ENCODE measurements around the gene KCNA3.
"Not testable (repeated sequence)": the region's sequence is repeated elsewhere in the genome, so short reads cannot be mapped to it uniquely, and the experiment has no call there.

KCNA3 gene

DNA sequence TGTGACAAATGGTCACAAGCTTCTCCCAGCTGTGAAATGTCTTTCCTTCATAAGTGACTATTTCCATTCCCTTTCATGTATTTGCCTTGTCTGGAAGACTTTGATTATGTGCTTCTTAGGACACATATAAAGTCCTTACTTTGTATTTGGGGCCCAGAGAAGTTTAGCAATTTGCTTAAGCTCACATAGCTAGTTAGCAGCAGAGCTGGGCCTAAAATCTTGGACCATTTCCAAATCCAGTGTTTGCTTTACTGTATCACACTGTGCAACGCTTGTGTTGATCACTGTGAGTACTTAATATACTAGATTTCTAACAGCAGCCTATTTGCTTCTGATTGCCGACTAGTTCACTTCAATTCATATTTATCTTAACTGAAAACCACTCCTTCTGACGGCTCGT is 2.2 kb upstream of the KCNA3 start:
- ATAC-seq = no peak

GRCh38 chr1:110675060-110675791 is 486 bp upstream of the KCNA3 start:
- no peak for ATAC-seq

- no peak for ATAC-seq
Measured at GRCh38 chr1:110673805-110674336, 869 bp downstream of the KCNA3 start.

- no peak for ATAC-seq
Measured at GRCh38 chr1:110673197-110673701, 1.5 kb downstream of the KCNA3 start.

DNA sequence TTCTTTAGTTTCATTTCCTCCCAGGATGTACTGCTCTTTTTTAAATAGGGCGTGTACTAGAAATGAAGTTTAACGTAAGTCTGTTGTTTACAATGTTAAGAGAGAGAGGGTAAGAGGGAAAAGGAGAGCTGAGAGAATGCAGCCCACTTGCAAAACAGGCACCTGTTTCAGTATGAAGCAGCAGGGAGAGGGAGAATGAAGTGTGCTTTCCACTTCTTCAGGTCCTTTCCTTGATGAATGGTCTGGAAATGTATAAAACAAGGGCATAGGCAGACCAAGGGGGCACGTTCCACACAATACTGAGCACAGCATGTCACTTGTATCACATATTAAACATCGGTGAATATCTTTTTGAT is 2.0 kb downstream of the KCNA3 start:
- peak; percentile 29 to 40 for ATAC-seq

DNA sequence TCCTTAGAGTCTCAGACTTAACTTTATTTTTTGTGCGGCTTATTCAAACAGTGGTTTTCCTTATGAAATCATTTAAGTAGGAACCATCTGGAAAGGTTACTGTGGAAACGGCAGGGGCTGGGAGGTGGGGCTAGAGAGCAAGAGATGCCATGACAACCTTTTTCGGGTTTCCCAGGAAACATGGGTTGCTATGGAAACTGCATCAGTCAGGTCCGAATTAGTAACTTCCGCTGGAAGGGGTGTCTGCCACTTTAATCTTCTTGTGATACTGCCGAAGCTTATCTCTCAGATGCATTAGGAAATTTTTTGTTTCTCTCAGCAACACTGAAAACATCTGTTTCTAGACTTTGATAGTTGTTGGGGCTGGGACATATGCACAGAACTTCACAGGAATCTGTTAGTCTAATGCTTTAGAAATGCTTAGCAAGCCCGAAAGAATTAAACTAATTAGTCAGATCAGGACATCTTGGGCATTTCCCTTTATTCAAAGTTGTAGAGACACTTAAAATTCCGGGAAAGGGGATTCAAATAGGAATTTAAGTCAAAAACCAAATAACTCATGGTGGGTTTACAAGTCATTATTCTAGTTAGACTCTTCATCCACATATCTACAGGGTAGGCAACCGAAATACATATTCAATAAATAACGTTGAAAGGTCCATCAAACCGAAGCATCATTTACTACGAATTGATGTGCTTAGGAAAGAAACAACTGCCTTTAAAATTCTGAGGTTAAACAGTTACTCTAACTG is 2.6 kb downstream of the KCNA3 start:
- peak; percentile 41 to 45 for ATAC-seq

DNA sequence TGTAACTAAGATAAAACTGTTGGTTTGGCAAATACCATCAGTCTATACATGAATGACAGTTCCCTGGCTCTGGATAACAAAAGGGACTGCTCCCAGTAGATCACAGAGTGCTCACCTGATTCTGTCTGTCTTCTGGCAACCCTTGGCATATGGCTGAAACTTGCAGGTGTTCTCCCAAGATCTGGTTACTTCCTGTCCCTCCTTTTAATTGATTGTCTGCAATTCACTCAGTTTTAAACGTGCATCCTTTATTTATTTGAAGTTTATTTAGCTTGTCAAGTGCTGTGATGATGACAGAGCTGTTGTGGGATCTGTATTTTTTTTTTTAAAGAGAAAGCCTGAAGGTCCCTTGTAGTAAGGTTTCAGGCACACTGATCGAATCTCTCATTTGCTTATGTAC is 3.4 kb downstream of the KCNA3 start:
- no peak for ATAC-seq

GRCh38 chr1:110668549-110668948 is 6.2 kb downstream of the KCNA3 start:
- ATAC-seq = peak in 1 of 2 donors; percentile 9

DNA sequence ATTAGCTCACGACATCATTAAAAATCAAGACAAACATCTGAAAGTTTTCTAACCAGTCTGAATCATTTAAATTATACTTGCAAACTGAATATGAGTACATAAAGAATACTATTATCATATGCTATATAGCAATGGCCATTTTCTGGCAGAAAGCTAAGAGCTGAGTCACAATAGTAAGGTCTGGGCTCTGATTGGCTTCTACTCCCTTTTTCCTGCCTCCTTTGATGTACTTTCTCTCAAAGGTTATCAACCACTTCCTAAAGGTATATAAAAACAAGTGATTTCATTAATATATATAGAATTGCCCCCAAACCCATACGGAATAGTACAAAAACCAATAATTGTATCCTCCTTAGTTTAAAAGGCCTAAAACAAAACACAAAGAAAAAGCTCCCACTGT is 7.0 kb downstream of the KCNA3 start:
- peak; percentile 25 to 41 for ATAC-seq

DNA sequence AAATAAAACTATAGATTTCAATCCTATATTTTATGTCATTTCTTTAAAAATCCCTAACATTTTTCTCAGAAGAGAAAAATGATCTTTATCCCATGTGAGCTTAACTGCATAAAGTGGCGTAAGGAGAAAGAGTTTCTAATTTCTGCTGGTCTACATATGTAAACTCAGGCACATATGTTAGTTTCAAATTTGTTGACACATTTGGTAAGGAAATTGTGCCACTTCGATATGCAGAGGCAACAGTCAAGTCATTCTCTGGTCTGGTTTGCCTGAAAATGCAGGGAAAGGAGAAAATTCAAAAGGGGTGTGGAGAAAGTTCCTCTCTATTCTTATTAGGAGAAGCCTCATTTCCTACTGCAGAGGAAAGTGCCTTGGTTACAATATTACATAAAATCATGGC is 11.5 kb downstream of the KCNA3 start:
- no peak for ATAC-seq

DNA sequence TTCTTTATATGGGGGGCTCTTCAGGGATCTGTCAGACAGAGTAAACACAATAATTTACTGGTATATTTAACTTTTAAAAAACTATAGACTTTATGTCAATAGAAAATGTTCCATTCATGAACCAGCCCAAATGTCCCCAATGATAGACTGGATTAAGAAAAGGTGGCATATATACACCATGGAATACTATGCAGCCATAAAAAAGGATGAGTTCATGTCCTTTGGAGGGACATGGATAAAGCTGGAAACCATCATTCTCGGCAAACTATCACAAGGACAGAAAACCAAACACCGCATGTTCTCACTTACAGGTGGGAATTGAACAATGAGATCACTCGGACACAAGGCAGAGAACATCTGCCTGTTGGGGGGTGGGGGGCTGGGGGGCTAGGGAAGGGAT is 15.2 kb downstream of the KCNA3 start:
- not testable (repeated sequence) for ATAC-seq

GRCh38 chr1:110657351-110657750 is 17.4 kb downstream of the KCNA3 start:
- peak; percentile 63 to 75 for ATAC-seq

DNA sequence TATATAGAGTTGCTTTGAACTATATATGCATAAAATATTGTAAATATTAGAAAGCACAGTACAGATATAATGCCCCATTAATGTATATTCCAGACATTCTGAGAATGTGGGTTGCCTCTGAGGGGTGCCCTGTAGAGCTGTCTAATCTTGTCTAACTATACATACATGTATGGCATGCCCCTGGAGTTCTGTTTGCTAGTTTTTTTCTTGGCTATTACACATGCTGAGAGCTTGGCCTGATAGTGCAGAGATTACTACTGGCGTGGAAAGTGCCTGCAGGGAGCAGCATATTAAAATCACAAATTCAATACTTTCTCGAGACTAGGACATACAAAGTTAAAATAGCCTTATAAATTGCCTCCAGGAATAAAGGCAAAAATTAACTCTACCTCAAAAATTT is 24.1 kb downstream of the KCNA3 start:
- no peak for ATAC-seq

DNA sequence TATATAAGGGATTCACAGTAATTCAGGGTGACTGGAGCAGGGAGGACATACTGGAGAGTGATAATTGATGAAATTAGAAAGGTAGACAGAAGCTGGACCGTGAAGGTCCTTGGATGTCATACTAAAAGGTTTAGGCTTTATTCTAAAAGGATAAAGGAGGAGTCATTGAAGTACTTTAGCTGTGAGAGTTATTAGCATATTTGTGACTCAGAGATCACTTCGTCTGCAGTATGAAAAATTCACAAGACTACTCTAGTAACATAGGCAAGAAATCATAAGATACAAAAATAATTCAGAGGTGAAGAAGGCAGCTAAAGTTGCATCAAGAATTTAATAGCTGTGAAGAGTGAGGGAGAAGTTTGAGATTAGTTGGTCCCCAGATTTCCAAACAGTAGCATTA is 26.3 kb downstream of the KCNA3 start:
- peak; percentile 49 to 55 for ATAC-seq

GRCh38 chr1:110647254-110647891 is 27.4 kb downstream of the KCNA3 start:
- ATAC-seq = peak; percentile 61 to 63

DNA sequence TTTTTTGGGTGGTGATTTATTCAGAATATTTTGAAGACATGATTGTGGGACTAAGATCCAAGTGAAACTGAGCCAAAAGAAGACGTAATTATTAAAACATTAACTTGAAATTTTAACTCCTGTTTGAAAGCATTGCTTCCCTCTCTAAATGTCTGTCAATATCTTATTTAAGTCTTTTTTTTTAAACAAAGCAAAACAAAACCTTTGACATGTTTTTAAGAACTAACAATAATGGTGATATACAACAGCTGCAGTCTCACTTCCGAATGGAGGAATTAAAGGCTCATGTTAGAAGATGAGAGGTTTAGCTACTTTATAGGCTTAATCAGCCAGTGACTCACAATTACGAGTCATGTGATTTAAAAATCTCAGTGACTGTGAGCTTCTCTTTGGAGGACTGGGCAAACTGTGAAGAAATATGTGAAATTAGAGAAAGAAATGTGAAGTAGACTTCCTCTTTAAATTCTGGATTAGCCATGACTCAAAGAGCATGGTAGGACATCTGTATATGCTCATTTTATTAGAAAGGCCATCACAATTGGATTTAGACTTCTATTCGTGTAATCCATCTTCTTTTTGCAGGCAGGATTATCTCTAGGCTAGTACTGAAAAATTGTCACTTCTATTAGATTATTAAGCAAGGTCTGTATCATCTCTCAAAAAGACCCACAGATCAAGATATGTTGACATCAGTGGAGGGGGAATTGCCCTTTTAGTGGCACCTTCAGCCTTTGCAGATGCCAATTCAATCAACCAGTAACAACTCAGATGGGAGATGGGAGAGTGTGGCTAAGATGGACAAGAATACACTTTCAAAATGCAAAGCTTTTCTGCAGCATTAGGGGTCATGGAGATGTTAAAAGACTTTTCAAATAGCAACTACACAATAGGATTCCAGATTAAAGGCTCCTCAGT is 28.7 kb downstream of the KCNA3 start:
- peak; percentile 58 to 63 for ATAC-seq

DNA sequence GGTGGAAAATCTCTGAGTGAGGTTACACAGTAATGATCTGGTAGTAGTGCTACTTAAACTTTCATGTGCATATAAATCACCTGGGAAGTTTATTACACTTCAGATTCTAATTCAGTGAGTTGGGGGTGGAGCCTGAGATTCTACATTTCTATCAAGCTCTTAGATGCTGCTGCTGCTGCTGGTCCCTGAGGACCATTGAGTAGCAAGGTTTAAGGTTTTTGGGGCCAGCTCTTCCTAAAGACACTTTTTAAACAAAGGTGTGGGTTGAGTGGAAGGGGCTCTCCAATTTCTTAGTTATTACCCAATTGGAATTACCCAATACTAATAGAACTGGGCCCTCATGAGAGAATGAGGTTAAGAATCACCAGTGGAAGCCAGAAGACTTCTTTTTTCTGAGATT is 29.5 kb downstream of the KCNA3 start:
- ATAC-seq = no peak

DNA sequence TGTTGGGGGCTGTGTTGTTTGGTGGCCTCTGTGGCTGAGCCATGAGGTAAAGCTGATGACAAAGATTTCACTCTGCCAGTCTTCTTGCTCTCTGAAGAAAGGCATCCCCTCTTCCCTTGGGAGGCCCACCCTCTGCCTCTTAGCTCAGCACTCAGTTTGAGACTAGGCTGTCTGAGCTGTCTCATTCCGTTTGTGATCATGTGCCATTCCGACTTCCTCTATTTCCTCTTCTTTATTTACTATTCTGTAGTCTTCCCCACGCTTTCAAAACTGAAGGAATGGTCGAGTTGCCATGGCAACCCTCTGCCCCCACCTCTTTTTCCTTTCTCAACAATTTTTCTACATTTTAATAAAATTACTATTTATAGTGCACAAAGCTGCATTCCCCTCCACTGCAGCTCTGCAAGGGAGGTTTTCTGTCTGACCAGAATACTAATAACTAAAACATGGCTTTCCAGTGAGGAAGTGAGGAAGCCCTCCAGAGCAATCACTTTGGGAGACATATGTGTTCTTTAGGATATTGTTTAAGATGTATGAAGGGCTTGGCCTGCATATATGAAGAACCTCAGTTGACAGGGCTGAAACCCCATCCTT is 30.8 kb downstream of the KCNA3 start:
- ATAC-seq = no peak

DNA sequence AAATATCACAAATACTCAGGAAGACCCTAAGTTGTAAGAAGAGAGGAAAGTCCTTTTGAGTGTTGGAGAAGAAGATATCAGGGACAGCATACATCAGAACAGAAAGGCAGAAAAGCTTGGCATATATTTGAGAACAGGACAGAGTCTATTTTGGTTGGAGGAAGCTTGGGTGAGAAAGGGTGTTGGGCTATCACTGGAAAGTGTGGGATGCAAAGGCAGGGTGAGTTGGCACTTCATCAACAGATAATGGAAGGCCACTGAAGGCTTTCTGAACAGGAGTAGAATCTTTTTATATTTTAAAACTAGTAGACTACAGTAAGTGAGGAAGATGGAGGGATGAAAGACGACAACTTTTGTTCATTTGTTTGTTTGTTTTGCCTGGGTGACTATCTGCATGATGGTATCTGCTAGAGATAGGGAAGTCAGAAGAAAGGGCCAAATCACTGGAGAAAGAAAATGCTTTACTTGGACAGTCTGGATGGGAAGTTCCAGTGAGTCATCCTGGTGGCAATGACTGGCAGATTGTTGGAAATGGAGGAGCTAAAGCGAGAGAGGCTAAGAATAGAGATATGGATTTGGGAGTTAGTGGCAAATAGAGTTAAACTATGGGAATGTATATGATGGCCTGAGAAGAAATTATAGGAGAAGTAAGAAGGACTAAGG is 34.9 kb downstream of the KCNA3 start:
- ATAC-seq = no peak

DNA sequence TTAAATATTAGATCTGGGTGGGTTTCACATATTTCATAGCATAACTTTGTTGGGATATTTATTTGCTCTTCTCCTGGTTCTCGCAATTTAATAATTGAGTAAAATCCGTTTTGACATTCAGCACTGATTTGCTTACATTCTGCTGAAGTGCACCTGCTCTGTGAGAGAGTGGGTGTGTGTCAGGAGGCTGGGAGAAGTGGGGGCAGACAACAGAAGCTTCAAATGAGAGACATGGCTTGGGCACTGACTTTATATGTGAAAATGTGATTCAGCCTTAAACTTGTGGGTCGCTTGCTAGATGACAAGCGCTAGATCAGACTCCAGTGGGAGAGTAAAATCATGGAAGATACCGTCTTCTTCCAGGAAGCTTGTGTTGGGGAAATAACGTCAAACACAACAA is 36.2 kb downstream of the KCNA3 start:
- ATAC-seq = no peak

DNA sequence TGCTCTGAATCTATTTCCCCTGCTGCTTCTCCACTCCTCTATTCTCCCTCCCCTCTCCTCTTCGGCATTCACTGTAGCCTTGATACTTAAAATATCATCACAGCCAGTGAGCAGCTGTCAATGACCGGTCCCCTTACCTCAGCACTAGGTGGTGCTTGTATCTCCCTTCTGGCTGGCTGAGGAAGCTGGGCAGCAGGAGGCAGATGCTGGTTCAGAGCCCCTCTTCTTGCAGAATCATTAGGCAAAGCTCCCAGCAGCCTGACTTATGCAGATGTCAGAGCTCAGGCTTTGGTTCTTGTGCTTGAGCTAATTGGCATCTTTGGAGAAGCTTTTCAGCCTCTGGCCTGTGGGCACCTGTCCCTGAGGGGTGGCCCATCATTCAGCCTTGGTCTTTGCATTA is 36.7 kb downstream of the KCNA3 start:
- ATAC-seq = no peak
